CD14-positive monocyte (primary cell): Measurements from ENCODE around the gene SRSF12. TPM values are rescaled to one million over a fixed set of nuclear protein-coding genes. Genes with fewer than 3 reads are reported as not detected.

ENCODE experiments used
- DNase-seq, 3 donors: peaks; one replicate each; pipeline ENCODE4 v3.0.0-alpha.2; 2011 to 2022
- H2AFZ ChIP-seq: 2 replicates; pipeline ENCODE4 v1.6.0; 2012; ENCODE audit warnings: mild to moderate bottlenecking, low read depth, low read length, inconsistent platforms; ENCODE audit not compliant: insufficient read depth, poor library complexity, severe bottlenecking
- H3K27ac ChIP-seq, 2 donors: 1 replicate in 1 of 2; 2 replicates in 1 of 2; pipeline ENCODE4 v1.5.1; 2012 to 2013; ENCODE audit warnings: low read length in 2 of 2, control low read depth in 1 of 2, inconsistent platforms in 1 of 2, low read depth in 1 of 2, mild to moderate bottlenecking in 1 of 2
- H3K27me3 ChIP-seq, 2 donors: one replicate each; pipeline versions ENCODE4 v1.6.0 to v1.6.1; 2011 to 2013; ENCODE audit warnings: low read length in 2 of 2; ENCODE audit not compliant: control insufficient read depth in 2 of 2, insufficient read depth in 2 of 2
- H3K36me3 ChIP-seq, 2 donors: replicated peaks in 1 of 2; 1 replicate in 1 of 2; 2 replicates in 1 of 2; pipeline versions ENCODE4 v1.5.1 to v1.6.1; 2012 to 2013; ENCODE audit warnings: low read length in 2 of 2, control low read depth in 1 of 2, inconsistent platforms in 1 of 2, mild to moderate bottlenecking in 1 of 2; ENCODE audit not compliant: insufficient read depth in 2 of 2, control insufficient read depth in 1 of 2
- H3K4me1 ChIP-seq, 2 donors: 1 replicate in 1 of 2; 2 replicates in 1 of 2; pipeline versions ENCODE4 v1.5.1 to v1.6.1; 2012 to 2013; ENCODE audit warnings: low read length in 2 of 2, control low read depth in 1 of 2, inconsistent platforms in 1 of 2, mild to moderate bottlenecking in 1 of 2, moderate library complexity in 1 of 2; ENCODE audit not compliant: insufficient read depth in 2 of 2, control insufficient read depth in 1 of 2
- H3K4me2 ChIP-seq: replicated peaks from 2 replicates; pipeline ENCODE3; 2012; ENCODE audit warnings: low read length, moderate library complexity, mild to moderate bottlenecking; ENCODE audit not compliant: poor library complexity, severe bottlenecking; ENCODE audit errors: extremely low read depth
- H3K4me3 ChIP-seq, 3 experiments: fragments of 200-600 bp in 1 of 3; sonication (generic) in 1 of 3; replicated peaks in 1 of 3; 1 replicate in 2 of 3; 2 replicates in 1 of 3; pipeline ENCODE4 v1.5.1; 2011 to 2013; ENCODE audit warnings: low read length in 3 of 3, mild to moderate bottlenecking in 3 of 3, control low read depth in 2 of 3, low read depth in 2 of 3, inconsistent platforms in 1 of 3, moderate library complexity in 1 of 3
- H3K79me2 ChIP-seq: 2 replicates; pipeline ENCODE4 v1.6.0; 2012; ENCODE audit warnings: mild to moderate bottlenecking, control low read depth, inconsistent platforms, low read length, moderate library complexity; ENCODE audit not compliant: insufficient read depth
- H3K9ac ChIP-seq: 2 replicates; pipeline ENCODE4 v1.6.0; 2017; ENCODE audit warnings: low read length, mild to moderate bottlenecking; ENCODE audit not compliant: insufficient read depth, poor library complexity, severe bottlenecking
- H3K9me3 ChIP-seq, 2 donors: replicated peaks in 1 of 2; 1 replicate in 1 of 2; 2 replicates in 1 of 2; pipeline versions ENCODE4 v1.5.1 to v1.6.1; 2012 to 2013; ENCODE audit warnings: low read length in 2 of 2, control low read depth in 1 of 2; ENCODE audit not compliant: control insufficient read depth in 1 of 2, insufficient read depth in 1 of 2
- H4K20me1 ChIP-seq: 2 replicates; pipeline ENCODE4 v1.6.0; 2012; ENCODE audit warnings: mild to moderate bottlenecking, low read length, control low read depth, moderate library complexity; ENCODE audit not compliant: insufficient read depth
- H3K27ac Mint-ChIP-seq, 7 donors: one replicate each; pipeline ENCODE4 v1.8.0; 2020; ENCODE audit warnings: mild to moderate bottlenecking in 7 of 7, mixed read lengths in 7 of 7, moderate library complexity in 6 of 7, inconsistent platforms in 2 of 7
- H3K27me3 Mint-ChIP-seq, 3 donors: one replicate each; pipeline ENCODE4 v1.8.0; 2021 to 2022; ENCODE audit warnings: low read depth in 3 of 3, mild to moderate bottlenecking in 3 of 3, mixed read lengths in 3 of 3, moderate library complexity in 3 of 3, inconsistent platforms in 1 of 3
- H3K36me3 Mint-ChIP-seq, 2 donors: one replicate each; pipeline ENCODE4 v1.8.0; 2020; ENCODE audit warnings: mixed read lengths in 2 of 2, inconsistent platforms in 1 of 2, mild to moderate bottlenecking in 1 of 2
- H3K4me1 Mint-ChIP-seq: one replicate; pipeline ENCODE4 v1.8.0; 2020; ENCODE audit warnings: mild to moderate bottlenecking, mixed read lengths
- H3K4me3 Mint-ChIP-seq, 2 donors: one replicate each; pipeline ENCODE4 v1.8.0; 2020; ENCODE audit warnings: mild to moderate bottlenecking in 2 of 2, mixed read lengths in 2 of 2, moderate library complexity in 1 of 2
- H3K9me3 Mint-ChIP-seq, 7 donors: one replicate each; pipeline ENCODE4 v1.8.0; 2020 to 2022; ENCODE audit warnings: mixed read lengths in 7 of 7, mild to moderate bottlenecking in 6 of 7, moderate library complexity in 6 of 7, inconsistent platforms in 2 of 7
- WGBS: methylation state at CpG from one replicate; pipeline ENCODE4 v1.1.5; 2013; ENCODE audit warnings: missing lambda C conversion rate; ENCODE audit not compliant: insufficient coverage; 5-methylcytosine and 5-hydroxymethylcytosine counted together
- intact Hi-C, 2 donors: fragments of 100-400 bp; cut with micrococcal nuclease; formaldehyde crosslinking; loops; one replicate each; pipeline versions ENCODE4 v1.15.0 to v1.15.1; 2023
- polyA plus RNA-seq, 3 donors: library from polyadenylated mRNA; depleted of rRNA in 1 of 3; unstranded in 2 of 3; stranded (reverse) in 1 of 3; fragments of 300-500 nt in 2 of 3; fragments of >200 nt in 1 of 3; fragmentation: Illumina TruSeq in 2 of 3; gene quantifications; 1 replicate in 2 of 3; 2 replicates in 1 of 3; pipeline ENCODE4 v1.2.3, GENCODE V29; 2012 to 2021
- TF ChIP-seq, protein P1 (sequence below): fragments of 200-600 bp; IDR thresholded peaks from one replicate; pipeline ENCODE4 v1.8.0; 2022; ENCODE audit warnings: antibody characterized with exemption, mild to moderate bottlenecking

SRSF12 gene
- polyA plus RNA-seq, 3 donors: 0.04 TPM; not detected in 2

- Mint-ChIP-seq H3K27ac (no peak overlapping the region), H3K36me3 (no peaks in the 10 kb centered on the region), H3K27me3 (no peaks in the 10 kb centered on the region), H3K9me3 (no peaks in the 10 kb centered on the region), H3K4me3 (no peak overlapping the region), H3K4me1 (peaks cover 4% of the 10 kb centered on the region)
- H3K9me3 ChIP-seq: no peaks in the 10 kb centered on the region
- no peak overlapping the region for H3K9ac ChIP-seq
- intact Hi-C loops: no loop called here
- H3K27ac ChIP-seq: no peak overlapping the region
- WGBS: 79% methylated on average over 3 of the region's 7 CpGs
- H3K36me3 ChIP-seq: no peaks in the 10 kb centered on the region
- no peak overlapping the region for H3K4me2 ChIP-seq
- H3K27me3 ChIP-seq: no peaks in the 10 kb centered on the region
- no peaks in the 10 kb centered on the region for H4K20me1 ChIP-seq
- no peak overlapping the region for H3K4me3 ChIP-seq
- peaks cover under 1% of the 10 kb centered on the region for H3K79me2 ChIP-seq
- no peak overlapping the region for H2AFZ ChIP-seq
- H3K4me1 ChIP-seq: peaks cover 0 to 6% of the 10 kb centered on the region in 2 donors
- DNase-seq: no peak
- TF ChIP-seq, protein P1, sequence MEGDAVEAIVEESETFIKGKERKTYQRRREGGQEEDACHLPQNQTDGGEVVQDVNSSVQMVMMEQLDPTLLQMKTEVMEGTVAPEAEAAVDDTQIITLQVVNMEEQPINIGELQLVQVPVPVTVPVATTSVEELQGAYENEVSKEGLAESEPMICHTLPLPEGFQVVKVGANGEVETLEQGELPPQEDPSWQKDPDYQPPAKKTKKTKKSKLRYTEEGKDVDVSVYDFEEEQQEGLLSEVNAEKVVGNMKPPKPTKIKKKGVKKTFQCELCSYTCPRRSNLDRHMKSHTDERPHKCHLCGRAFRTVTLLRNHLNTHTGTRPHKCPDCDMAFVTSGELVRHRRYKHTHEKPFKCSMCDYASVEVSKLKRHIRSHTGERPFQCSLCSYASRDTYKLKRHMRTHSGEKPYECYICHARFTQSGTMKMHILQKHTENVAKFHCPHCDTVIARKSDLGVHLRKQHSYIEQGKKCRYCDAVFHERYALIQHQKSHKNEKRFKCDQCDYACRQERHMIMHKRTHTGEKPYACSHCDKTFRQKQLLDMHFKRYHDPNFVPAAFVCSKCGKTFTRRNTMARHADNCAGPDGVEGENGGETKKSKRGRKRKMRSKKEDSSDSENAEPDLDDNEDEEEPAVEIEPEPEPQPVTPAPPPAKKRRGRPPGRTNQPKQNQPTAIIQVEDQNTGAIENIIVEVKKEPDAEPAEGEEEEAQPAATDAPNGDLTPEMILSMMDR: no peak
Measured at GRCh38 chr6:89140347-89141156, 22.7 kb upstream of the SRSF12 start.

GRCh38 chr6:89139509-89140346 lies 21.9 kb upstream of the SRSF12 start:
- Histone ChIP-seq H3K36me3 (no peaks in the 10 kb centered on the region), H3K4me3 (no peak overlapping the region), H3K4me1 (no peaks in the 10 kb centered on the region), H3K9me3 (no peaks in the 10 kb centered on the region), H3K4me2 (no peak overlapping the region), H3K79me2 (no peaks in the 10 kb centered on the region), H2AFZ (no peak overlapping the region), H4K20me1 (no peaks in the 10 kb centered on the region), H3K27ac (no peak overlapping the region), H3K9ac (no peak overlapping the region), H3K27me3 (no peaks in the 10 kb centered on the region)
- no peak for DNase-seq
- 100% methylated on average over 2 of the region's 5 CpGs for WGBS
- Mint-ChIP-seq H3K4me3 (no peak overlapping the region), H3K4me1 (no peaks in the 10 kb centered on the region), H3K27me3 (no peaks in the 10 kb centered on the region), H3K36me3 (no peaks in the 10 kb centered on the region), H3K9me3 (no peaks in the 10 kb centered on the region), H3K27ac (no peak overlapping the region)
- intact Hi-C loops: no loop called here
- TF ChIP-seq, protein P1: no peak
